DMS 273 (cell line): ENCODE data around the gene KCNK4.

Experiments
- DNase-seq: peaks from one replicate; lab custom pipeline; 2025; ENCODE audit not compliant: unreplicated experiment; lab: John Stamatoyannopoulos, UW

KCNK4 gene

DNA sequence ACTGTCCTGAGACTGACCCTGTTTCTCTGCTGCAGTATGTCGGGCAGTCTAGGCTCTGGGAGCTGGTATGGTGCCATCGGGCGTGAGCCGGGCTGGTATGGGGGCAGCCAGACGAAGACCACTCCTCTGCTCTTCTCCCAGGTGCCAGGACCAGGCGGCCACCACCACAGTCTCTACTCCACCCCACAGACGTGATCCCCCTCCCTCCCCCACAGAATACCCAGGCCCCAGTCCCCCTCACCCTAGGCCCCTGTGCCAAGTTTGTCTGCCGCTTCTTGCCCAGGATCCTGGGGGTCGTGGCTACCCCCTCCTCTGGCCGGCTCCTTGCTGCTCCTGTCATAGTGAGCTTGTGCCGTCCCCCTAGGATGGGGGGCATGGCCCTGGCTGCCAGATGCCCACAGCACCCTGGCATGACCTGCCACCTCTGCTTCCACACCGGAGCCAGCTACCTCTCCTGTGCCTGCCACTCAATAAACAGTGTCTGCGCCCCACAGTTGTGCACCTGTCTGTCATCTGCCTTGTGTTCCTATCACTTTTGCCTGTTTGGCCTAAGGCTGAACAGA is 2.0 kb upstream of the KCNK4 start:
- no peak for DNase-seq

DNA sequence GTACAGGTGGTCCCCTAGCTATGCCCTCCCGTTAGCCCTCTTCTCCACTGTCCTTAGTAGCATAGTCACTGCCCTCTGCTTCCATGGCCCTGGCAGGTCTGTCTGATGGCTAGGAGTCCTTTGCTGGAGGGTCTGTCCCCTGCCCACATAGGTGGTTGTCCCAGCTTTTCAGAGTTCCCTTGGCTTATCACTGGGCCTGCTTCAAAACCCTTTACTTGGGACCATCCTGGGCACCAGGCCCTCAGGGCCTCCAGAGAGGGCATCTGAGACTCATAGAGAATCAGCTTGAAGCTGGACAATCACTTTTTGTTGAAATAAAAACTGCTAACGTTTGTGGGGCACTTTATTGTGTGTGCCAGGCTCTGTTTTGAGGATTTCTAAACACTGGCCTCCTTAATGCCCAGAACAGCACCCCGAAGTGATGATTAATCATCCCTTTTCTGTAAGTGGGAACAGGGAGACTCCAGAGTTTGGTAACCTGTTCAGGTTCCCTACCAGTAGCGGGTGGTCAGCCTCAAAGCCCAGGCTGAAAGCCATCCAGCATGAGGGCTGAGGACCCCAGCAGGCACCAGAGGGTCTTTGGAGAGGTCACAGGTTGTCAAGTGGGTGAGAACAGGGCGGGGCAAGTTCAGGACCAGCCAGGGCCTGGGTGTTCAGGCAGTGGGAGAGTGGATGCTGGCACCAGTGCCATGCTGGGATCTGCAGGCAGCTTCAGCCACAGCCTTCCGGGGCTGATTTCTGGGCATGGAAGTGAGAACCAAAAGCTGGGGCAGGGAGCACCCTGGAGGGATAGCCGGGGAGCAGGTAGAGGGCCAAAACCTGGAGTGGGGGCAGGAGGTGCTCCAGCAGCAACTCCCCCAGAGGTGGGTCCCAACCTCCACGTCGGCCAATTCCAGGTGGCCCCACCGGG is 495 bp upstream of the KCNK4 start:
- no peak for DNase-seq

- DNase-seq, result no peak
These were observed 804 bp downstream of the KCNK4 start for GRCh38 chr11:64291752-64292459.

DNA sequence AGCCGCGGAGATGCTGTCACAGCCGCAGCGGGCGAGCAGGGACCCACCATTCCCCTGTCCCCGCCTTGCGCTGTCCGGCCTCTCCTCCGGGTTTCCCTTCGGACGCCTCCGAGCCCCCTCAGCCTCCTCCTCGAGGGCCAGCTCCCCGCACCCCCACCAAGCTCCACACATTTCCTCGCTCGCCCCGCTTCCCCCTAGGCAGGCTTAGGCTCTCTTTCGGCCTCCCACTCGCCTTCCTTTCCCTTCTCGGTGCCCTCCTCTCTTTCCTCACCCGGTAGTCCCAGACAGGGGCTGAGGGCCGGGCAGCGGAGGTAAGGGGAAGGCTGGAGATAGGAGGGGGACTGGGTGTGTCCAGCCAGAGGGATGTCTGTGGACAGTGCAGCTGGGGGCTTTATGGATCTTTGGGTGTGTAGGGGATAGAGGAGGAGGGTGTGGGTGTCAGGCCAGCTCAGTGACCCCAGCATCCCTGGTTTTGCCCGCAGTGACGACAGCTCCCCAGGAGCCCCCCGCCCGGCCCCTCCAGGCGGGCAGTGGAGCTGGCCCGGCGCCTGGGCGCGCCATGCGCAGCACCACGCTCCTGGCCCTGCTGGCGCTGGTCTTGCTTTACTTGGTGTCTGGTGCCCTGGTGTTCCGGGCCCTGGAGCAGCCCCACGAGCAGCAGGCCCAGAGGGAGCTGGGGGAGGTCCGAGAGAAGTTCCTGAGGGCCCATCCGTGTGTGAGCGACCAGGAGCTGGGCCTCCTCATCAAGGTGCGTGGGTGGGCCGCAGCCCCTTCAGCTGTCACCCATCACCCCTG is 1.6 kb downstream of the KCNK4 start:
- no peak for DNase-seq

DNA sequence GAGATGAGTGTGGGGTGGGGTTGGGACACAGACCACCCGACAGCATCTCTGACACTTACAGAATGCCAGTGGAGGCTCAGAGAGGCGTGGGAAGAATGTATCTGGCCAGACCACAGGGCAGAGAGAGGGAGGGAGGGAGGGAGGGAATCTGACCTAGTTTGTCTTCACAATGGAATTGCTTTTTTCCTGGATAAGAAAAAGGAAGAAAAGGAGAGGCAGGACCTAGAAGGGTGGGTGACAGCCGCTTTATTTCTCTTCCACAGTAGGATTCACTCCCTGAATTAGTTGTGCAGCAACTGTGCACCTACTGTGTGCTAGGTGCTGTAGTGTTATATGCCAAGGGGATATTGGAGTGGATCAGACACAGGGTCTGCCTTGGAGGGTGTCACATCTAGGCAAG is 3.7 kb downstream of the KCNK4 start:
- no peak for DNase-seq

- no peak for DNase-seq
These were observed 4.7 kb downstream of the KCNK4 start for GRCh38 chr11:64295760-64296159.

DNA sequence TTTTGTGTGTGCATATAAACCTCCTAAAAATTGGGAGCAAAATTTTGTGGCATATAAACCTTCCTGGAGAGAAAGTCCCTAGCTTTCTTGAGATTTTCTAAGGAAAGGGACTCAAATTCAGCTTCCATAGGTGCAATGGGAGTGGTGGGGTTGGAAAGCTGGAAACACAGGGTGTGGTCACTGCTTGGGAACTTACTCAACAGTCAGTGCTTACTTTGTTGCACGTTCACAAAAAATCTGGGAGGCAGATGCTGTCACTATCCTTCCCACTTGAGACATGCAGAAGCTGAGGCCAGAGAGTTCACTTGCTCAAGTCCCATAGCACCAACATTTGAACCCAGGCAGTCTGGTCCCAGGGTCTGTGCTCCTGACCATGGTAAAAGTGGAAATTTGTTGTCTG is 5.1 kb downstream of the KCNK4 start:
- DNase-seq, result no peak

GRCh38 chr11:64296830-64297698 is 6.0 kb downstream of the KCNK4 start:
- DNase-seq, result no peak

- peak; percentile 37 for DNase-seq
These were observed 6.7 kb downstream of the KCNK4 start for GRCh38 chr11:64297699-64298358.

DNA sequence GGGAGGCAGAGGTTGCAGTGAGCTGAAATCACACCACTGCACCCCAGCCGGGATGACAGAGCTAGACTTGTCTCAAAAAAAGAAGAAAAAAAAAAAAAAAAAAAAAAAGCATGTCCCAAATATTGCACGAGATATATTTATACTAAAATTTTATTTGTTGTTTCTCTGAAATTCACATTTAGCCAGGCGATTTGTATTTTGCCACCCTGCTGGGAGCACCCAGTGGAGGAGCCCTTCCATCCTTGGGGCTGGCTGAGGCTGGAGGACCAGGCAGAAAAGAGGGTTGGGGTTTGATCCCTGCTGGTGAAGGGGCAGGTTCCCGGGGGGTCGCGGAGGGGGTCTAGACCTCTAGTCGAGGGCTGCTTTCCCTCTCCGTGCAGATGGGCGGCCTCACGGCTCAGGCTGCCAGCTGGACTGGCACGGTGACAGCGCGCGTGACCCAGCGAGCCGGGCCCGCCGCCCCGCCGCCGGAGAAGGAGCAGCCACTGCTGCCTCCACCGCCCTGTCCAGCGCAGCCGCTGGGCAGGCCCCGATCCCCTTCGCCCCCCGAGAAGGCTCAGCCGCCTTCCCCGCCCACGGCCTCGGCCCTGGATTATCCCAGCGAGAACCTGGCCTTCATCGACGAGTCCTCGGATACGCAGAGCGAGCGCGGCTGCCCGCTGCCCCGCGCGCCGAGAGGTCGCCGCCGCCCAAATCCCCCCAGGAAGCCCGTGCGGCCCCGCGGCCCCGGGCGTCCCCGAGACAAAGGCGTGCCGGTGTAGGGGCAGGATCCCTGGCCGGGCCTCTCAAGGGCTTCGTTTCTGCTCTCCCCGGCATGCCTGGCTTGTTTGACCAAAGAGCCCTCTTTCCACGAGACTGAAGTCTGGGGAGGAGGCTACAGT is 8.1 kb downstream of the KCNK4 start:
- DNase-seq, result peak; percentile 69

GRCh38 chr11:64299847-64300648 is 8.9 kb downstream of the KCNK4 start, which contains the start of gene CATSPERZ:
Gene CATSPERZ (plus strand): TSS chr11:64300358. CDS start chr11:64300411, 53 bp downstream.
- DNase-seq, result no peak

DNA sequence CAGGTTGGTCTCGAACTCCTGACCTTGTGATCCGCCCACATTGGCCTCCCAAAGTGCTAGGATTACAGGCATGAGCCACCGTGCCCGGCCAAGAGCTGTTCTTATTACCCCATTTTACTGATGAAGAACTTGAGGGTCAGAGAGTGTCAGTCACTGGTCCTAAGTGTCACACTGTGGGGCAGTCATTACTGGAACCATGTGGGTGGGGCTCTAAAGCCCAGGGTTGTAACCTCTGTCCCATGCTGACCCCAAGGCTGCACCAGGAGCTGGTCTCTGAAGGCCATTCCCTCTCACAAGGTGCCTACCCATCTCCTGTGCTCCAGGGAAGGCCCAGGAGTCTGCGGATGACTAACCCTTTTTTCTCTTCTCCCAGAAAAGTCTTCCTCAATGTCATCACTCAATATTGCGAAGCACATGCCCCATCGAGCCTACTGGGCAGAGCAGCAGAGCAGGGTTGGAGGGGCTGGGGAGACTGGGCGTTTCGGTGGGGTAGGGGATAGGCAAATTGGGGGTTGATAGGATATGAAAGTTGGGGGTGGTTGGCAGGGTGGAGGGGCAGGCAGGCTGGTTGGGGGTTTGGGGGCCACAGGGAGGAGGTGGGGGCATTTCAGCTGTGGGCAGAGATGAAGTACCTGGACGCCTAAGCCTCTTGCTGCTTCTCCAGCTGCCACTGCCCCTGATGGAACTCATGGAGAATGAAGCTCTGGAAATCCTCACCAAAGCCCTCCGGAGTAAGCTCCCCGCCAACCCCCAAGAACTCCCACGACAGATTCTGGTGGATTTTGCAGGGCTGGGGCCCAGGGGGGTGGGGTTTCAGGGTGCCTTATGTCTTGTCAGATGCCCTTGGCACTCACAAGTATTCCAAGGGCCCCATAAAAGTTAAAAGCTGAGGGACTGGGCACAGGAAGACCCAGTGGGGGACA is 12.3 kb downstream of the KCNK4 start:
- no peak for DNase-seq

DNA sequence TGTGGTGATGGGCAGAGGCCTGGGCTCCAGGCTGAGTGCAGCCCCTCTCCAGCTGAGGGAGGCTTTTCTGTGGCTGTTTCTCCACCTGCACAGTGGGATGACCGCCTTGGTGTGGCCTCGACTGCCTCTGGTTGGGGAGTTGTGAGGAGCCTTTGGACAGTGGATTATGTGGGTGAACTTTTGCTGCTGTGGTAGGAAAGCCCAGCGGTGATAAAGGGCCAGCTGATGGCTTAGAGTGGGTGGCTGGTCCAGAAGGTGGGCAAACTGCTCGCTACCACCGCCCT is 12.9 kb downstream of the KCNK4 start:
- no peak for DNase-seq

DNA sequence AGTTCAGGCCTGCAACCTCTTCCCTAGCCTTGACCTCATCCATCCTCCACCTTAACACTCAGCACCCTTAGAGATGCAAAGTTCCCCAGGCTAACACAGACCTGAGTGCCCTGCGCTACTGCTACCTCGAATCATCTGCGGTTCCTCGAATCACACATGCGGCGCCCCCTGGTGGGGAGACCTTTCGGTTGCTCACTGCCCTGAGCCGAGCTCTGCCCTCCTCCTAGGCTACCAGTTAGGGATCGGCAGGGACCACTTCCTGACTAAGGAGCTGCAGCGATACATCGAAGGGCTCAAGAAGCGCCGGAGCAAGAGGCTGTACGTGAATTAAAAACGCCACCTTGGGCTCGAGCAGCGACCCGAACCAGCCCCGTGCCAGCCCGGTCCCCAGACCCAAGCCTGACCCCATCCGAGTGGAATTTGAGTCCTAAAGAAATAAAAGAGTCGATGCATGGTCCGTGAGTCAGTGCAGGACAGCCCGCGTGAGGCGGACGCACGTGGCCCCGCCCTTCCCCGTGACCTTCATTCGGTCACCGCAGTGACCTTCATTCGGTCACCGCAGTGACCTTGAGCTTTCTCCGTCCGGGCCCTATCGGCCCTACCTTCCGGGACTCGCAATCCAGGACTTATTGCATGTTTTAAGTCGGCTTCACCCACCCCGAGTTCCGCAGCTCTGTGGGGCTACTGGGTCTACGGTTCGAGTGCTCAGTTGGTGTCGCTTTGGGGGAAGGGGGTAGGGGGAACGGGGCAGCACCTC is 13.4 kb downstream of the KCNK4 start:
- DNase-seq, result peak; percentile 94

GRCh38 chr11:64305075-64305690 is 14.1 kb downstream of the KCNK4 start, which contains the start of gene ESRRA:
Gene ESRRA (plus strand): TSS chr11:64305524. CDS start chr11:64307180, 1,656 bp downstream.
- peak; percentile 100 for DNase-seq
